HCT116 (cell line): ENCODE results near the gene PLSCR1.

Experiments
- RAD21 ChIP-seq: IDR thresholded peaks from 2 replicates; pipeline ENCODE4 v1.6.1; 2012; ENCODE audit warnings: low read depth, mild to moderate bottlenecking
- TCF7L2 ChIP-seq: IDR thresholded peaks from 2 replicates; pipeline ENCODE4 v1.7.0; 2011; ENCODE audit warnings: borderline replicate concordance, inconsistent platforms; ENCODE audit not compliant: insufficient read depth, insufficient read length; ENCODE audit errors: extremely low read depth
- TF ChIP-seq, protein P1 (sequence below), 3 experiments: fragments of 200-600 bp in 1 of 3; sonication (generic) in 1 of 3; IDR thresholded peaks in 2 of 3; conservative IDR thresholded peaks in 1 of 3; 2 replicates each; pipeline ENCODE4 v1.5.1; 2012 to 2017; ENCODE audit warnings: low read depth in 2 of 3, low read length in 2 of 3, antibody characterized with exemption in 1 of 3, borderline replicate concordance in 1 of 3, control low read depth in 1 of 3, mild to moderate bottlenecking in 1 of 3, mixed read lengths in 1 of 3, mixed run types in 1 of 3, moderate library complexity in 1 of 3; ENCODE audit not compliant: insufficient read depth in 1 of 3

- TF ChIP-seq, protein P1, sequence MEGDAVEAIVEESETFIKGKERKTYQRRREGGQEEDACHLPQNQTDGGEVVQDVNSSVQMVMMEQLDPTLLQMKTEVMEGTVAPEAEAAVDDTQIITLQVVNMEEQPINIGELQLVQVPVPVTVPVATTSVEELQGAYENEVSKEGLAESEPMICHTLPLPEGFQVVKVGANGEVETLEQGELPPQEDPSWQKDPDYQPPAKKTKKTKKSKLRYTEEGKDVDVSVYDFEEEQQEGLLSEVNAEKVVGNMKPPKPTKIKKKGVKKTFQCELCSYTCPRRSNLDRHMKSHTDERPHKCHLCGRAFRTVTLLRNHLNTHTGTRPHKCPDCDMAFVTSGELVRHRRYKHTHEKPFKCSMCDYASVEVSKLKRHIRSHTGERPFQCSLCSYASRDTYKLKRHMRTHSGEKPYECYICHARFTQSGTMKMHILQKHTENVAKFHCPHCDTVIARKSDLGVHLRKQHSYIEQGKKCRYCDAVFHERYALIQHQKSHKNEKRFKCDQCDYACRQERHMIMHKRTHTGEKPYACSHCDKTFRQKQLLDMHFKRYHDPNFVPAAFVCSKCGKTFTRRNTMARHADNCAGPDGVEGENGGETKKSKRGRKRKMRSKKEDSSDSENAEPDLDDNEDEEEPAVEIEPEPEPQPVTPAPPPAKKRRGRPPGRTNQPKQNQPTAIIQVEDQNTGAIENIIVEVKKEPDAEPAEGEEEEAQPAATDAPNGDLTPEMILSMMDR (IDR thresholded peaks at IDR 0.05 in 2 of 3, conservative IDR thresholded peaks at IDR 0.05 in 1 of 3; ENCODE audit: borderline replicate concordance in 1 of 3, insufficient read depth in 1 of 3, low read depth in 2 of 3, low read length in 2 of 3), result no peak
- TF ChIP-seq TCF7L2 (no peak), RAD21 (no peak)
These were observed 37.6 kb upstream of the PLSCR1 start for GRCh38 chr3:146581951-146582467.
